8988T (cell line): ENCODE results near the gene PIGH.
"Not testable (repeated sequence)": the region's sequence is repeated elsewhere in the genome, so short reads cannot be mapped to it uniquely, and the experiment has no call there.

Experiments used
- DNase-seq: peaks from one replicate; pipeline ENCODE4 v3.0.0; 2011

Gene PIGH

GRCh38 chr14:67547224-67547780, 52.8 kb downstream of the PIGH start:
- DNase-seq = no peak

- no peak for DNase-seq
These were observed 55.5 kb downstream of the PIGH start for GRCh38 chr14:67544590-67544989.

GRCh38 chr14:67542620-67543019, 57.4 kb downstream of the PIGH start:
- DNase-seq = not testable (repeated sequence)

- DNase-seq = no peak
These were observed 58.4 kb downstream of the PIGH start for GRCh38 chr14:67541448-67542387.
